Fibroblast of lung (primary cell): ENCODE data around the gene HSPA12B. TPM values are rescaled to one million over a fixed set of nuclear protein-coding genes. Genes with fewer than 3 reads are reported as not detected.

Source experiments
- DNase-seq, 2 donors: peaks; one replicate each; pipeline versions ENCODE4 v3.0.0 to v3.0.0-alpha.2; 2010; ENCODE audit warnings: low read depth in 2 of 2
- H2AFZ ChIP-seq: 2 replicates; pipeline ENCODE4 v1.5.1; 2012; ENCODE audit warnings: low read length, control low read depth, inconsistent platforms
- H3K27ac ChIP-seq: 2 replicates; pipeline ENCODE4 v1.5.1; 2011; ENCODE audit warnings: low read length, control low read depth; ENCODE audit not compliant: insufficient read depth
- H3K27me3 ChIP-seq: 2 replicates; pipeline ENCODE4 v1.5.1; 2011; ENCODE audit warnings: mild to moderate bottlenecking, low read length; ENCODE audit not compliant: control insufficient read depth, insufficient read depth
- H3K36me3 ChIP-seq: 2 replicates; pipeline ENCODE4 v1.5.1; 2011; ENCODE audit warnings: low read length; ENCODE audit not compliant: control insufficient read depth, insufficient read depth
- H3K4me1 ChIP-seq: 2 replicates; pipeline ENCODE4 v1.5.1; 2011; ENCODE audit warnings: low read length; ENCODE audit not compliant: control insufficient read depth, insufficient read depth; ENCODE audit errors: extremely low read depth
- H3K4me2 ChIP-seq: 2 replicates; pipeline ENCODE4 v1.5.1; 2011; ENCODE audit warnings: low read length, control low read depth; ENCODE audit not compliant: insufficient read depth; ENCODE audit errors: extremely low read depth
- H3K4me3 ChIP-seq, 4 experiments: fragments of 200-600 bp in 1 of 4; sonication (generic) in 1 of 4; replicated peaks in 1 of 4; 2 replicates each; pipeline ENCODE4 v1.5.1; 2011 to 2016; ENCODE audit warnings: low read length in 4 of 4, low read depth in 3 of 4, mild to moderate bottlenecking in 3 of 4, control low read depth in 2 of 4, inconsistent platforms in 1 of 4, mixed read lengths in 1 of 4; ENCODE audit not compliant: insufficient read depth in 1 of 4; ENCODE audit errors: control extremely low read depth in 1 of 4
- H3K79me2 ChIP-seq: 2 replicates; pipeline ENCODE4 v1.5.1; 2012; ENCODE audit warnings: mild to moderate bottlenecking, low read length, inconsistent platforms; ENCODE audit not compliant: control insufficient read depth, insufficient read depth
- H3K9ac ChIP-seq: 2 replicates; pipeline ENCODE4 v1.5.1; 2011; ENCODE audit warnings: mild to moderate bottlenecking, low read length, control low read depth; ENCODE audit not compliant: insufficient read depth
- H3K9me3 ChIP-seq: 2 replicates; pipeline ENCODE4 v1.5.1; 2012; ENCODE audit warnings: low read depth, low read length; ENCODE audit not compliant: control insufficient read depth, insufficient read depth
- H4K20me1 ChIP-seq: 2 replicates; pipeline ENCODE4 v1.5.1; 2011; ENCODE audit warnings: low read length; ENCODE audit not compliant: control insufficient read depth, insufficient read depth; ENCODE audit errors: extremely low read depth
- CTCF ChIP-seq, 2 donors: IDR thresholded peaks in 1 of 2; conservative IDR thresholded peaks in 1 of 2; 1 replicate in 1 of 2; 2 replicates in 1 of 2; pipeline ENCODE4 v1.5.1; 2011 to 2012; ENCODE audit warnings: low read length in 2 of 2, control low read depth in 1 of 2, inconsistent platforms in 1 of 2, low read depth in 1 of 2, mild to moderate bottlenecking in 1 of 2
- EZH2 ChIP-seq: IDR thresholded peaks from 2 replicates; pipeline ENCODE4 v1.5.1; 2012; ENCODE audit warnings: low read length, control low read depth, mild to moderate bottlenecking; ENCODE audit errors: missing control alignments
- polyA plus RNA-seq, 2 donors: library from polyadenylated mRNA; depleted of rRNA in 1 of 2; stranded (reverse) in 1 of 2; unstranded in 1 of 2; fragments of >200 nt; gene quantifications; 2 replicates each; pipeline ENCODE4 v1.2.1, GENCODE V29; 2011 to 2012; ENCODE audit warnings: missing spikeins in 1 of 2
- total RNA-seq: library from RNA; depleted of rRNA; stranded (reverse); fragments of >200 nt; gene quantifications from 2 replicates; pipeline ENCODE4 v1.2.1, GENCODE V29; 2014

Gene HSPA12B
- total and polyA plus RNA-seq, 2 donors (not counting 1 experiment from before 2014, with no cell fraction given) = 0.02 to 0.17 TPM

GRCh38 chr20:3741836-3742458, 9.5 kb downstream of the HSPA12B start:
- no peak overlapping the region for H3K4me2 ChIP-seq
- DNase-seq = no peak
- no peaks in the 10 kb centered on the region for H4K20me1 ChIP-seq
- no peaks in the 10 kb centered on the region for H3K4me1 ChIP-seq
- H3K9ac ChIP-seq = no peak overlapping the region
- H3K4me3 ChIP-seq = no peak overlapping the region
- H3K9me3 ChIP-seq = no peaks in the 10 kb centered on the region
- TF ChIP-seq EZH2 = no peak
- no peak for TF ChIP-seq CTCF (conservative IDR thresholded peaks at IDR 0.05 in 1 of 2, IDR thresholded peaks at IDR 0.05 in 1 of 2; ENCODE audit: low read depth in 1 of 2, low read length in 2 of 2)
- H3K36me3 ChIP-seq = no peaks in the 10 kb centered on the region
- no peak overlapping the region for H2AFZ ChIP-seq
- H3K27ac ChIP-seq = no peak overlapping the region
- no peaks in the 10 kb centered on the region for H3K79me2 ChIP-seq
- H3K27me3 ChIP-seq = no peaks in the 10 kb centered on the region

GRCh38 chr20:3743251-3743650, 10.8 kb downstream of the HSPA12B start:
- no peaks in the 10 kb centered on the region for H3K36me3 ChIP-seq
- no peak overlapping the region for H3K4me2 ChIP-seq
- H3K79me2 ChIP-seq = no peaks in the 10 kb centered on the region
- no peaks in the 10 kb centered on the region for H4K20me1 ChIP-seq
- no peak overlapping the region for H3K4me3 ChIP-seq
- H3K27ac ChIP-seq = no peak overlapping the region
- H3K4me1 ChIP-seq = no peaks in the 10 kb centered on the region
- TF ChIP-seq EZH2 (no peak), CTCF (conservative IDR thresholded peaks at IDR 0.05 in 1 of 2, IDR thresholded peaks at IDR 0.05 in 1 of 2; ENCODE audit: low read depth in 1 of 2, low read length in 2 of 2) (no peak)
- H3K9me3 ChIP-seq = no peaks in the 10 kb centered on the region
- no peaks in the 10 kb centered on the region for H3K27me3 ChIP-seq
- H3K9ac ChIP-seq = no peak overlapping the region
- no peak for DNase-seq
- no peak overlapping the region for H2AFZ ChIP-seq

DNA sequence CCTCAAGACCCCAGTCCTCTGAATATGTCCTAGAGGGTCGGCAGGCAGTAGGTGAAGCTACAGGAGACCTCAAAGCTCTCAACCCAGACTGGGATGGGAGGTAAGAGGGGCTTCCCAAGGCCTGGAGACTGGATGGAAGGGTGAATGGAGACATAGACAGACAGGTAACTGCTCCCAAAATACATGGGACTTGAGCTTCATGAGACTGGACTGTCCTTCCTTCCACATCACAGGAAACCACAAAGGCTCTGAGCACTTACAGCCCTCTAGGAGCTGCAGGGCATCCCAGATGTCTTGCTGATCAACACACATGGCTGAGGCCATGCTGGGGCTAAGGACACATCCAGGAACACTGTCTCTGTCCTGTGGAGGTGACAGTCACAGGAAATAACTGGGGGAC, 11.6 kb downstream of the HSPA12B start:
- Histone ChIP-seq H3K9ac (no peak overlapping the region), H3K27ac (no peak overlapping the region), H3K36me3 (no peaks in the 10 kb centered on the region), H2AFZ (no peak overlapping the region), H3K4me1 (no peaks in the 10 kb centered on the region), H3K4me2 (no peak overlapping the region), H4K20me1 (no peaks in the 10 kb centered on the region), H3K79me2 (no peaks in the 10 kb centered on the region), H3K9me3 (no peaks in the 10 kb centered on the region), H3K27me3 (no peaks in the 10 kb centered on the region), H3K4me3 (no peak overlapping the region)
- no peak for DNase-seq
- TF ChIP-seq CTCF (conservative IDR thresholded peaks at IDR 0.05 in 1 of 2, IDR thresholded peaks at IDR 0.05 in 1 of 2; ENCODE audit: low read depth in 1 of 2, low read length in 2 of 2) = no peak
- no peak for TF ChIP-seq EZH2
